ENCODE results near the gene TIMM50.
"Not testable (repeated sequence)": the region's sequence is repeated elsewhere in the genome, so short reads cannot be mapped to it uniquely, and the experiment has no call there.

Gene TIMM50

GRCh38 chr19:39470724-39471339 lies 9.8 kb upstream of the TIMM50 start:
- no peak for DNase-seq

GRCh38 chr19:39471756-39472536 lies 8.7 kb upstream of the TIMM50 start:
- DNase-seq = no peak

- DNase-seq = no peak
These were observed 7.7 kb upstream of the TIMM50 start for GRCh38 chr19:39472746-39473442.

DNA sequence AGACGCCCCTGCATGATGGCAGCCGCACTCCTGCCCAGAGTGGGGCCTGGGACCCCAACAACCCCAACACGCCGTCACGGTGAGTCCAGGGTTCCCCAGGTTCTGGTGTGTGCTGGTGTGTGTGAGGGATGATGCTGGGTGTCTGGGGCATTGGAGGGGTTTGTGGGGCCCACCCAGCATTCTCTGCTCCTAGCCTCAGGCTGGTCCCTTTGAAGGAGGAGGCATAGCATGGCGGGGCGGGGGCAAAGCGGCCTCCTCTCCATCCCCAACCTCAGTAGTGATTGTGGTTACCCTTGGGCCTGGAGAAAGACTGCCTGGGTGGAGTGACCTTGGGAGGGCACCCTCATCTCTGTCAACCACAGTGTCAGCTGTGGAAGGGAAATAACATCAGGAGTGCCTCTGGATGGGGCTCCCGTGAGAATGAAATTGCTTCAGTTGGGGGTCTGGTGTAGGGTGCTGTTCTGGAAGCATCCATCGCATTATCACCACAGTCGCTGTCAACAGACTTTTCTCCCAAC lies 7.1 kb upstream of the TIMM50 start:
- no peak for DNase-seq

DNA sequence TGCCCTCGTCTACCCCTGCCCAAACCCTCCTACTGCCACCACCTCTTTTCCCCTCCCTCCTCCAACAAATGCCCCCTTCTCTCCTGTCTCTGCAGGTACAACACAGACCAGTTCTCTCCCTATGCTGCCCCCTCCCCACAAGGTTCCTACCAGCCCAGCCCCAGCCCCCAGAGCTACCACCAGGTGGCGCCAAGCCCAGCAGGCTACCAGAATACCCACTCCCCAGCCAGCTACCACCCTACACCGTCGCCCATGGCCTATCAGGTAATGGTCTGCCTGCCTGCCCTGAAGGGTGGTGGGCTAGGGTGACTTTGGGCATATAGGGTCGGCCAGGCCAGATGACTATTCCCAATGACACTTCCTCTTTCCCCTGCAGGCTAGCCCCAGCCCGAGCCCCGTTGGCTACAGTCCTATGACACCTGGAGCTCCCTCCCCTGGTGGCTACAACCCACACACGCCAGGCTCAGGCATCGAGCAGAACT lies 6.5 kb upstream of the TIMM50 start:
- DNase-seq = peak; percentile 14

GRCh38 chr19:39475748-39476147 lies 4.9 kb upstream of the TIMM50 start:
- no peak for DNase-seq

GRCh38 chr19:39479319-39479801 lies 1.3 kb upstream of the TIMM50 start:
- DNase-seq = not testable (repeated sequence)

- no peak for DNase-seq
These were observed 722 bp upstream of the TIMM50 start for GRCh38 chr19:39479916-39480315.

DNA sequence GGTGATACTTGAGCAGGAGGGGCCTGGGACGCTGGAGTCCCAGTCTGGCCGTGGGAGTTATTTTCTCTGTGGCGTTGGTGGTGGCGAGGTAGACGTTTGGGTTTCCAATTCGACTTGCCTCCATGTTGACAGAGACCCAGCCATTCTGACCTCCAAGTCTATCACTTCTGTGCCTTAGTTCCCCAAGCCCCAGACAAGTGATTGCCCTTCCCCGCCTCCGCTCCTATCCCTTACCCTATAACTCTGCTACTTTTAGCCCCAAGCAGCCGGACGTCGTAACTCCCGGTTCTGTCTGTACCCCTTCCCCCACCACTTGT lies 549 bp downstream of the TIMM50 start:
- no peak for DNase-seq

GRCh38 chr19:39481676-39482075 lies 1.0 kb downstream of the TIMM50 start:
- no peak for DNase-seq

DNA sequence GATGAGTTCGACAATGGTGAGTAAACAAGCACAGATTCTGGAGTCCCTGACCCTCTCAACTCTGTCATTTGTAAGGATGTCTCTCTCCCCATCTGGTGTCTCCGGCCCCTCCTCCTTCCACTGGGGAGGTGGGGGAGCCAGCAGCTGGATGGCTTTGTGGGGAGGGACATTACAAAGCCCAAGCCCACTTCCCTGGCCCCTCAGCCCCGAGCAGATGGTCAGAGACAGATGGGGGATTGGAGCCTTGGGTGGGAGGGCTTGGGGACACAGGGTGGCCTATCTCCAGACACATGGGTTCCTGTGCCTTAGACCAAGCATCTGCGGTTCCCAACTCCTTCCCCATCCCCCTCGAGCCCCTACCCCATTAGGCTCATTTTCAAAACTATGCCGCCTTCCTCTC lies 2.5 kb downstream of the TIMM50 start:
- DNase-seq = no peak

- no peak for DNase-seq
These were observed 9.1 kb downstream of the TIMM50 start for GRCh38 chr19:39489756-39490155.

DNA sequence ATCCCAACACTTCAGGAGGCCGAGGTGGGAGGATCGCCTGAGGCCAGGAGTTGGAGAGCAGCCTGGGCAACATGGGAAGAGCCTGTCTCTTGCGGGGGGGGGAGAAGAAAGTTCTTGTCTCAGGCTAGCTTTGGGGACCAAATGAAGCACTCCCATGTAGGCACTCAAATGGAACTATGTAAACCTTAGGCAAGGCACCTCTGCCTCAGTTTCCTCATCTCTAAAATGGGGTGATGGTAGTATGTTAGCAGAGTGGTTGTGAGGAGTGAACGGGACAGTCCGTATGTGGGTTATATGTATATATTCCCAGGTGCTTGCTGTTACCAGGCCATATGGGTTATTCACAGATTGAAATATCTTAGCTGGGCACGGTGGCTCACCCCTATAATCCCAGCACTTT lies 11.6 kb downstream of the TIMM50 start:
- DNase-seq = no peak

- no peak for DNase-seq
These were observed 12.2 kb downstream of the TIMM50 start for GRCh38 chr19:39492788-39493187.

DNA sequence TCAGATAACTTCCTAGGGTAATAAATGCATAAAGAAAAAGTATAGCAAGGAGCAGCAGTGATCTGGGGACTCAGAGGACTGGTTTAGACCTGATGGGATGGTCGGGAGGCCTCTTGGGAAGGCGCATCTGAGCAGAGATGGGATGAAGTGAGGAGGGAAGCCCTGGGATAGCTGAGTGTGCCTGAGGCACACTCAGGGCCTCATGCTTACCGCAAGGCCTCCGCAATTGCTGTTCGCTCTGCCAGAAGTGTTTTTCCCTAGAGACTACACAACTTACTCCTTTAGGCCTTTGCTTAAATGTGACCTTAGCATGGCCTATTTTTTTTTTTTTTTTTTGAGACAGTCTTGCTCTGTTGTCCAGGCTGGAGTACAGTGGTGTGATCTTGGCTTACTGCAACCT lies 14.0 kb downstream of the TIMM50 start:
- DNase-seq = no peak

DNA sequence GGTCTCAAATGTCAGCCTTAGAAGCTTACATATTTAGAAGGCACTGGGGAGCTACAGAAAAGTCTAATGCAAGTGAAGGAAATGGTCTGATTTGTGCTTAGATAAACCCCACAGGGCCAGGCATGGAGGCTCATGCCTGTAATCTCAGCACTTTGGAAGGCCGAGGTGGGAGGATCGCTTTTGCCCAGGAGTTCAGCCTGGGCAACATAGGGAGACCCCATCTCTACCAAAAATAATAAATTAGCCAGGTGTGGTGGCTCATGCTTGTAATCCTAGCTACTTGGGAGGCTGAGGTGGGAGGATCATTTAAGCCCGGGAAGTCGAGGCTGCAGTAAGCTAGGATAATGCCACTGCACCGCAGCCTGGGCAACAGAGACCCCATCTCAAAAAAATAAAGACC lies 15.4 kb downstream of the TIMM50 start:
- no peak for DNase-seq

DNA sequence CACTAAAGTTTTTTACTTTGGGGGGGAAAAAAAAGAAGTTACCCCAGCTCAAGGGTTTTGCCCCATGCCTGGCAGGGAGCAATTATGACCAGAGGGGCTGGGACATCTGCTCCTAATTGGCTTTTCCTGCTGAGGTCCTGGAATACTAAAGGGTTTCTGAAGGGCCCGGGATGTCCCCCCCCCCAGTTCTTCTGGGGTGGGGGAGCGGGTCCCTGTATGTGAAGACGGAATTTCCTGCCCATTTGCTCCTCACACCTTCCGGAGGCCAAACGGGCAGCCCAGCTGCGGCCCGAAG lies 17.0 kb downstream of the TIMM50 start:
- no peak for DNase-seq

- peak; percentile 49 for DNase-seq
These were observed 17.6 kb downstream of the TIMM50 start for GRCh38 chr19:39497996-39498797.

- no peak for DNase-seq
These were observed 18.4 kb downstream of the TIMM50 start, which contains the start of gene DLL3 for GRCh38 chr19:39498798-39499642. Gene DLL3 (plus strand): TSS chr19:39498947. CDS start chr19:39498975, 28 bp downstream.

DNA sequence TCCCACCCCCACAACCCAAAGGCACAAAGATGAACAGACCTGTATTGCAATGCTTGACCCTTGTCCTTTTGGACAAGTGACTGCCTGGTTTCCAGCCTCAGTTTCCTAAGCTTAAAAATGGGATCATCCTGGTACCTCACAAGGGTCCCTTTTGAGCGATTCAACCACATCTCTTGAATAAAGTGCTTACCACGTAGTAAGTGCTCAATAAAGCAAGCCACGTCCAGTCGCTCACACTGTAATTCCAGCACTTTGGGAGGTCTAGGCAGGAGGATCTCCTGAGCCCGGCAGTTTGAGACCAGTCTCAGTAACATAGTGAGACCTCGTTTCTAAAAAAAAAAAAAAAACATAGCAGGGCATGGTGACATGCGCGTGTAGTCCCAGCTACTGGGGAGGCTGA lies 19.3 kb downstream of the TIMM50 start:
- DNase-seq = no peak

DNA sequence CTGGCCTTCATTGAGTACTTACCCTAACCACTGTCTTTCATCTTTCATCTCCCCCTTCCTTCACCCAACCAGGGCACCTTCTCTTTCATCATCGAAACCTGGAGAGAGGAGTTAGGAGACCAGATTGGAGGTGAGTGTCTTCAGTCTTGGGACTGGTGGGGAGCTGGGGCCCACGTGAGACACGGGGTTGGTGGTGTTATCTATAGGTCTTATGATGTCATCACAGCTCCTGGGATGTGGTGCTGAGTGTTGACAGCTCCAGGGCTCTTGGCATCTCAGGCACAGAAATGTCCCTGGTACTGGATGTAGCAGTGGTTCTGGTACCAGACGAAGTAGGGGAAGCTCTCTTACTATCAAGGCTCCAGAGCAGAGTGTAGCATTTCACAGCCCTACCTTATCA lies 19.9 kb downstream of the TIMM50 start:
- DNase-seq = no peak

DNA sequence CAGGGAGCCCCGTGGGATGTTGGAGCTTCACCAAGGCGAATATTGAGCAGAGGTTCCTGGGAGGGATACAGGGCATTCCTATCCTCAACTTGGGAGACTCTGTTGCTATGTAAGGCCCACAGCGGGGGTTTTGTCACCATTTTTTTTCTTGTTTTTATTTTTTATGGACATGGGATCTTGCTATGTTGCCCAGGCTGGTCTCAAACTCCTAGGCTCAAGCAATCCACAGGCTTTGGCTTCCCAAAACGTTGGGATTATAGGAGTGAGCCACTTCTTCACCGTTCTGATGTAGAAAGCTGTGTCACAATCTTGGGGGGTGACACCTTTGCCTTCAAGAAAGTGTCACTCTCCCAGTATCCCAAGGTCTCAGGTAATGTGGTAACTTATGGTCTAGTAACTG lies 20.7 kb downstream of the TIMM50 start:
- no peak for DNase-seq

Data from midbrain (tissue), 1 donor.